H1 (cell line): Measurements from ENCODE around the gene CLIC1. TPM values are rescaled to one million over a fixed set of nuclear protein-coding genes. Genes with fewer than 3 reads are reported as not detected.

Experiments
- CTCF ChIA-PET: fragments of 300-600 bp; sonication (Branson Sonifier 250); formaldehyde crosslinking; loops from one replicate; lab custom pipeline; 2021; ENCODE audit not compliant: partially characterized antibody; lab: Charles Lee
- POLR2A ChIA-PET: fragments of 300-600 bp; sonication (Branson Sonifier 250); formaldehyde crosslinking; loops from one replicate; lab custom pipeline; 2021; ENCODE audit warnings: inconsistent platforms; ENCODE audit not compliant: partially characterized antibody; lab: Charles Lee
- DNase-seq, 2 experiments: peaks; one replicate each; pipeline versions ENCODE4 v3.0.0 to v3.0.0-alpha.2; 2010 to 2022; ENCODE audit warnings: low spot score in 2 of 2, low read depth in 1 of 2, mixed read lengths in 1 of 2
- FAIRE-seq: peaks from 2 replicates; lab custom pipeline; 2011; peaks lifted over from hg19 to GRCh38; lab: Jason Lieb, UNC
- H2AFZ ChIP-seq: 2 replicates; pipeline ENCODE4 v1.8.1; 2012; ENCODE audit warnings: low read length, inconsistent platforms
- H2AK5ac ChIP-seq: 2 replicates; pipeline ENCODE4 v1.6.1; 2013; ENCODE audit warnings: low read depth, low read length
- H2BK120ac ChIP-seq: replicated peaks from 2 replicates; pipeline ENCODE3; 2013; ENCODE audit warnings: low read depth, low read length, inconsistent platforms
- H2BK12ac ChIP-seq: 2 replicates; pipeline ENCODE4 v1.6.1; 2013; ENCODE audit warnings: low read depth, low read length
- H2BK15ac ChIP-seq: 2 replicates; pipeline ENCODE4 v1.6.1; 2013; ENCODE audit warnings: low read length
- H2BK20ac ChIP-seq: 2 replicates; pipeline ENCODE4 v1.6.1; 2013; ENCODE audit warnings: low read length
- H2BK5ac ChIP-seq: 2 replicates; pipeline ENCODE4 v1.6.1; 2013; ENCODE audit warnings: low read depth, low read length
- H3K14ac ChIP-seq: 2 replicates; pipeline ENCODE4 v1.6.1; 2013; ENCODE audit warnings: inconsistent platforms; ENCODE audit not compliant: insufficient read length
- H3K18ac ChIP-seq: 2 replicates; pipeline ENCODE4 v1.6.1; 2013; ENCODE audit warnings: low read length; ENCODE audit errors: extremely low read depth
- H3K23ac ChIP-seq: 2 replicates; pipeline ENCODE4 v1.6.1; 2013; ENCODE audit warnings: inconsistent platforms; ENCODE audit not compliant: insufficient read length
- H3K23me2 ChIP-seq: 2 replicates; pipeline ENCODE4 v1.6.1; 2013; ENCODE audit warnings: low read depth, low read length
- H3K27ac ChIP-seq: 2 replicates; pipeline ENCODE4 v1.6.1; 2011; ENCODE audit warnings: low read depth, low read length, inconsistent platforms
- H3K27me3 ChIP-seq, 4 experiments: replicated peaks in 1 of 4; 1 replicate in 1 of 4; 2 replicates in 3 of 4; pipeline versions ENCODE4 v1.6.1 to v1.8.1; 2011 to 2013; ENCODE audit warnings: low read length in 3 of 4, mild to moderate bottlenecking in 3 of 4, inconsistent platforms in 2 of 4, mixed read lengths in 2 of 4, moderate library complexity in 1 of 4; ENCODE audit not compliant: control insufficient read depth in 3 of 4, insufficient read depth in 3 of 4; ENCODE audit errors: extremely low read depth in 1 of 4
- H3K36me3 ChIP-seq, 4 experiments: 2 replicates each; pipeline versions ENCODE4 v1.6.1 to v1.8.1; 2011 to 2013; ENCODE audit warnings: mild to moderate bottlenecking in 4 of 4, low read length in 3 of 4, moderate library complexity in 2 of 4, control low read depth in 1 of 4, inconsistent platforms in 1 of 4; ENCODE audit not compliant: insufficient read depth in 4 of 4, control insufficient read depth in 2 of 4
- H3K4ac ChIP-seq: replicated peaks from 2 replicates; pipeline ENCODE3; 2013; ENCODE audit warnings: low read length, low read depth, mixed read lengths, inconsistent platforms; ENCODE audit not compliant: insufficient read length
- H3K4me1 ChIP-seq, 4 experiments: replicated peaks in 1 of 4; 1 replicate in 1 of 4; 2 replicates in 3 of 4; pipeline versions ENCODE4 v1.6.1 to v1.8.1; 2011 to 2013; ENCODE audit warnings: low read length in 3 of 4, inconsistent platforms in 2 of 4, mixed read lengths in 1 of 4; ENCODE audit not compliant: insufficient read depth in 4 of 4, control insufficient read depth in 3 of 4
- H3K4me2 ChIP-seq, 2 experiments: 2 replicates each; pipeline versions ENCODE4 v1.6.1 to v1.8.1; 2011 to 2013; ENCODE audit warnings: low read depth in 2 of 2, low read length in 2 of 2, control low read depth in 1 of 2, inconsistent platforms in 1 of 2, mild to moderate bottlenecking in 1 of 2; ENCODE audit not compliant: insufficient read depth in 1 of 2
- H3K4me3 ChIP-seq, 4 experiments: fragments of 200-600, 300-600 bp in 1 of 4; sonication (generic), shearing (Covaris generic), sonication (Bioruptor Twin) in 1 of 4; 2 replicates each; pipeline versions ENCODE4 v1.5.1 to v1.8.1; 2011 to 2016; ENCODE audit warnings: low read length in 4 of 4, low read depth in 3 of 4, control low read depth in 2 of 4, inconsistent platforms in 2 of 4, mild to moderate bottlenecking in 2 of 4, mixed read lengths in 1 of 4, moderate library complexity in 1 of 4; ENCODE audit not compliant: insufficient read depth in 2 of 4; ENCODE audit errors: extremely low read depth in 1 of 4
- H3K56ac ChIP-seq: replicated peaks from 2 replicates; pipeline ENCODE3; 2013; ENCODE audit warnings: low read depth, mild to moderate bottlenecking, mixed read lengths, low read length, inconsistent platforms; ENCODE audit not compliant: insufficient read length
- H3K79me1 ChIP-seq: 2 replicates; pipeline ENCODE4 v1.6.1; 2013; ENCODE audit warnings: low read depth, low read length, control low read depth
- H3K79me2 ChIP-seq, 2 experiments: 2 replicates each; pipeline versions ENCODE4 v1.6.1 to v1.8.1; 2012 to 2013; ENCODE audit warnings: low read length in 2 of 2, mild to moderate bottlenecking in 2 of 2, inconsistent platforms in 1 of 2; ENCODE audit not compliant: insufficient read depth in 2 of 2, control insufficient read depth in 1 of 2
- H3K9ac ChIP-seq, 4 experiments: replicated peaks in 1 of 4; 1 replicate in 1 of 4; 2 replicates in 3 of 4; pipeline versions ENCODE4 v1.6.1 to v1.8.1; 2011 to 2013; ENCODE audit warnings: low read depth in 3 of 4, low read length in 3 of 4, control low read depth in 2 of 4, mild to moderate bottlenecking in 2 of 4, moderate library complexity in 2 of 4, inconsistent platforms in 1 of 4; ENCODE audit errors: extremely low read depth in 1 of 4
- H3K9me3 ChIP-seq, 2 experiments: 2 replicates each; pipeline versions ENCODE4 v1.6.1 to v1.8.1; 2012 to 2013; ENCODE audit warnings: mild to moderate bottlenecking in 2 of 2, moderate library complexity in 2 of 2, control low read depth in 1 of 2, inconsistent platforms in 1 of 2, low read depth in 1 of 2, low read length in 1 of 2, mixed read lengths in 1 of 2; ENCODE audit not compliant: insufficient read depth in 2 of 2
- H4K20me1 ChIP-seq, 2 experiments: replicated peaks in 1 of 2; 2 replicates each; pipeline versions ENCODE3 to v1.8.1; 2011 to 2013; ENCODE audit warnings: inconsistent platforms in 2 of 2, low read length in 2 of 2, mild to moderate bottlenecking in 1 of 2; ENCODE audit not compliant: insufficient read depth in 2 of 2, control insufficient read depth in 1 of 2
- H4K5ac ChIP-seq: 2 replicates; pipeline ENCODE4 v1.6.1; 2013; ENCODE audit warnings: low read length, low read depth, mixed read lengths, inconsistent platforms; ENCODE audit not compliant: insufficient read length
- H4K8ac ChIP-seq: 2 replicates; pipeline ENCODE4 v1.8.0; 2013; ENCODE audit warnings: mild to moderate bottlenecking, moderate library complexity, low read length, inconsistent platforms; ENCODE audit not compliant: insufficient read depth; ENCODE audit errors: extremely low read depth
- H4K91ac ChIP-seq: replicated peaks from 2 replicates; pipeline ENCODE3; 2013; ENCODE audit warnings: low read length, mixed read lengths, inconsistent platforms; ENCODE audit not compliant: insufficient read length
- EGR1 ChIP-seq: IDR thresholded peaks from 2 replicates; pipeline ENCODE4 v1.6.1; 2011; ENCODE audit warnings: low read depth, low read length, borderline replicate concordance
- FOSL1 ChIP-seq: IDR thresholded peaks from 2 replicates; pipeline ENCODE4 v1.6.1; 2011; ENCODE audit warnings: mild to moderate bottlenecking, low read depth, low read length, moderate library complexity; ENCODE audit not compliant: insufficient read depth
- NANOG ChIP-seq: IDR thresholded peaks from 2 replicates; pipeline ENCODE4 v1.6.1; 2011; ENCODE audit warnings: low read length, low read depth, mild to moderate bottlenecking, inconsistent platforms; ENCODE audit not compliant: insufficient read depth, poor library complexity, severe bottlenecking
- NRF1 ChIP-seq: IDR thresholded peaks from 2 replicates; pipeline ENCODE4 v1.6.1; 2011; ENCODE audit warnings: mild to moderate bottlenecking, low read depth, low read length, improper control_type of control experiment
- POU5F1 ChIP-seq: IDR thresholded peaks from 2 replicates; pipeline ENCODE4 v1.6.1; 2011; ENCODE audit warnings: low read depth, mild to moderate bottlenecking, low read length, moderate library complexity
- RXRA ChIP-seq: IDR thresholded peaks from 2 replicates; pipeline ENCODE4 v1.6.1; 2011; ENCODE audit warnings: low read depth, mild to moderate bottlenecking, low read length, moderate library complexity; ENCODE audit not compliant: insufficient read depth
- WGBS, 2 experiments: shearing (Covaris generic) in 1 of 2; methylation state at CpG; one replicate each; pipeline versions ENCODE4 v1.1.6 to v1.1.7; 2013 to 2015; ENCODE audit warnings: low lambda C conversion rate in 2 of 2, mixed read lengths in 2 of 2, inconsistent platforms in 1 of 2, low coverage in 1 of 2, missing lambda C conversion rate in 1 of 2; ENCODE audit not compliant: insufficient replicate concordance in 2 of 2, insufficient coverage in 1 of 2, insufficient read length in 1 of 2; ENCODE audit errors: extremely low coverage in 1 of 2, missing lambda C conversion rate in 1 of 2; 5-methylcytosine and 5-hydroxymethylcytosine counted together
- polyA plus RNA-seq, 7 experiments: library from polyadenylated mRNA; depleted of rRNA in 3 of 7; stranded (reverse) in 5 of 7; unstranded in 2 of 7; fragments of >200 nt in 5 of 7; fragments of 200-250 nt in 2 of 7; gene quantifications; 1 replicate in 5 of 7; 2 replicates in 1 of 7; 4 replicates in 1 of 7; pipeline versions ENCODE4 v1.2.1 to v1.2.3, GENCODE V29; 2011 to 2013; ENCODE audit warnings: missing spikeins in 2 of 7, mixed read lengths in 2 of 7
- total RNA-seq: library from RNA; stranded (reverse); fragmentation: NEBNext Ultra II Directional; extraction: Animal tissue kit (Norgen Biotek cat#: 25700); gene quantifications from 2 replicates; pipeline ENCODE4 v1.2.1, GENCODE V29; 2021

Gene CLIC1
- total and polyA plus RNA-seq, 2 of the 8 experiments (the other 6 are each of a cell fraction or from before 2014, with no cell fraction given), result 250 to 277 TPM

- Histone ChIP-seq H4K5ac (no peak overlapping the region), H3K27me3 (no peaks in the 10 kb centered on the region), H3K4me2 (no peak overlapping the region), H3K9me3 (no peaks in the 10 kb centered on the region), H3K18ac (no peak overlapping the region), H3K4me1 (peaks cover 0 to 2% (median 0%) of the 10 kb centered on the region in 4 experiments; a peak in 2 of 7 replicates), H4K91ac (no peak overlapping the region), H3K79me2 (no peaks in the 10 kb centered on the region), H2BK120ac (no peak overlapping the region), H3K14ac (no peak overlapping the region), H3K56ac (no peak overlapping the region), H3K79me1 (no peaks in the 10 kb centered on the region), H3K23me2 (no peaks in the 10 kb centered on the region; the same call in 1 of the 2 replicates), H3K27ac (no peak overlapping the region), H3K4me3 (no peak overlapping the region), H2BK5ac (no peak overlapping the region), H3K36me3 (peaks cover 0 to 16% (median 1%) of the 10 kb centered on the region in 4 experiments; a peak in 3 of 8 replicates), H2BK12ac (no peak overlapping the region), H3K23ac (no peak overlapping the region), H2AFZ (no peak overlapping the region), H4K20me1 (no peaks in the 10 kb centered on the region), H2AK5ac (no peak overlapping the region), H3K9ac (no peak overlapping the region)
- CTCF ChIA-PET, result interaction anchor here (0.9 to 3.0 kb wide), 10 partner anchors 9 to 163 kb away, joined by 3 to 22 read pairs (median 5); partner anchors contain the start of gene DDAH2
- DNase-seq (no peak), FAIRE-seq (no peak)
- WGBS, 2 experiments, result 88% methylated on average over 2 of the region's 2 CpGs; no CpG with 5 or more reads in 1 of the 2 experiments
- TF ChIP-seq FOSL1 (no peak), POU5F1 (no peak), RXRA (no peak), NRF1 (no peak), NANOG (no peak), EGR1 (no peak)
- TF ChIP-seq, all 59 proteins: peak for 0
- POLR2A ChIA-PET, result interaction anchor here (1.1 to 6.3 kb wide), 8 partner anchors 9 to 118 kb away, joined by 3 to 38 read pairs (median 4); partner anchors contain the start of genes HSPA1B, LSM2 and MSH5
- H3K4ac ChIP-seq, result no peak overlapping the region
- no peak overlapping the region for H2BK20ac ChIP-seq
- H2BK15ac ChIP-seq, result no peak overlapping the region
- no peak overlapping the region; the same call in 1 of the 2 replicates for H4K8ac ChIP-seq
Observed at GRCh38 chr6:31758281-31758680, 22.0 kb upstream of the CLIC1 start.
